Measurements from ENCODE around the gene EFR3B.

Gene EFR3B

GRCh38 chr2:25169073-25169470, 127.2 kb downstream of the EFR3B start:
- no peak for DNase-seq (ENCODE audit: low spot score)
- TF ChIP-seq CTCF (conservative IDR thresholded peaks at IDR 0.05; ENCODE audit: low read depth): no peak
- POLR2A ChIA-PET (ENCODE audit: low non-redundant PET): no interaction called here
- H3K27ac ChIP-seq: no peak overlapping the region
- CTCF ChIA-PET: interaction anchor here (1.0 kb wide), 1 partner anchor 16 kb away, joined by 3 read pairs; no protein-coding TSS in a partner anchor

- no peak overlapping the region for H3K27ac ChIP-seq
- ChIA-PET CTCF (no interaction called here), POLR2A (ENCODE audit: low non-redundant PET) (no interaction called here)
- DNase-seq (ENCODE audit: low spot score): no peak
- TF ChIP-seq CTCF (conservative IDR thresholded peaks at IDR 0.05; ENCODE audit: low read depth): no peak
Observed at GRCh38 chr2:25170888-25171287, 129.0 kb downstream of the EFR3B start.

GRCh38 chr2:25173719-25174118, 131.8 kb downstream of the EFR3B start:
- DNase-seq (ENCODE audit: low spot score): no peak
- ChIA-PET CTCF (no interaction called here), POLR2A (ENCODE audit: low non-redundant PET) (interaction anchor here (0.7 kb wide), 1 partner anchor 172 kb away, joined by 7 read pairs; no protein-coding TSS in a partner anchor)
- TF ChIP-seq CTCF (conservative IDR thresholded peaks at IDR 0.05; ENCODE audit: low read depth): no peak
- H3K27ac ChIP-seq: no peak overlapping the region

- no peak for TF ChIP-seq CTCF (conservative IDR thresholded peaks at IDR 0.05; ENCODE audit: low read depth)
- ChIA-PET POLR2A (ENCODE audit: low non-redundant PET) (interaction anchor here (0.7 kb wide), 1 partner anchor 172 kb away, joined by 7 read pairs; no protein-coding TSS in a partner anchor), CTCF (no interaction called here)
- no peak for DNase-seq (ENCODE audit: low spot score)
- no peak overlapping the region for H3K27ac ChIP-seq
Observed at GRCh38 chr2:25174192-25174861, 132.5 kb downstream of the EFR3B start.

GRCh38 chr2:25176138-25176537, 134.3 kb downstream of the EFR3B start:
- POLR2A ChIA-PET (ENCODE audit: low non-redundant PET): no interaction called here
- CTCF ChIA-PET: no interaction called here
- TF ChIP-seq CTCF (conservative IDR thresholded peaks at IDR 0.05; ENCODE audit: low read depth): no peak
- no peak overlapping the region for H3K27ac ChIP-seq
- no peak for DNase-seq (ENCODE audit: low spot score)

- no peak for DNase-seq (ENCODE audit: low spot score)
- TF ChIP-seq CTCF (conservative IDR thresholded peaks at IDR 0.05; ENCODE audit: low read depth): no peak
- CTCF ChIA-PET: no interaction called here
- no peak overlapping the region for H3K27ac ChIP-seq
- POLR2A ChIA-PET (ENCODE audit: low non-redundant PET): no interaction called here
Observed at GRCh38 chr2:25176541-25177181, 134.8 kb downstream of the EFR3B start.

Measured in RWPE1 (cell line).